Muscle layer of duodenum (tissue), 2 donors: ENCODE measurements around the gene CEP63.

Experiments
- H3K27ac ChIP-seq: one replicate; pipeline ENCODE4 v1.7.0; 2013; ENCODE audit warnings: mild to moderate bottlenecking, low read length
- H3K27me3 ChIP-seq: one replicate; pipeline ENCODE4 v1.7.0; 2013; ENCODE audit warnings: low read depth, mild to moderate bottlenecking, control low read depth, low read length
- H3K36me3 ChIP-seq, 2 donors: one replicate each; pipeline ENCODE4 v1.7.0; 2013; ENCODE audit warnings: low read length in 2 of 2, control low read depth in 1 of 2, mild to moderate bottlenecking in 1 of 2; ENCODE audit not compliant: insufficient read depth in 2 of 2, control insufficient read depth in 1 of 2
- H3K4me1 ChIP-seq, 2 donors: one replicate each; pipeline ENCODE4 v1.7.0; 2013; ENCODE audit warnings: low read length in 2 of 2, mild to moderate bottlenecking in 2 of 2, control low read depth in 1 of 2, moderate library complexity in 1 of 2; ENCODE audit not compliant: insufficient read depth in 2 of 2, control insufficient read depth in 1 of 2
- H3K4me3 ChIP-seq, 2 donors: one replicate each; pipeline ENCODE4 v1.7.0; 2013; ENCODE audit warnings: low read length in 2 of 2, low read depth in 1 of 2, mild to moderate bottlenecking in 1 of 2
- H3K9me3 ChIP-seq, 2 donors: one replicate each; pipeline ENCODE4 v1.7.0; 2013; ENCODE audit warnings: low read length in 2 of 2, control low read depth in 1 of 2, mild to moderate bottlenecking in 1 of 2; ENCODE audit not compliant: control insufficient read depth in 1 of 2
- donor health status: healthy.

Gene CEP63

DNA sequence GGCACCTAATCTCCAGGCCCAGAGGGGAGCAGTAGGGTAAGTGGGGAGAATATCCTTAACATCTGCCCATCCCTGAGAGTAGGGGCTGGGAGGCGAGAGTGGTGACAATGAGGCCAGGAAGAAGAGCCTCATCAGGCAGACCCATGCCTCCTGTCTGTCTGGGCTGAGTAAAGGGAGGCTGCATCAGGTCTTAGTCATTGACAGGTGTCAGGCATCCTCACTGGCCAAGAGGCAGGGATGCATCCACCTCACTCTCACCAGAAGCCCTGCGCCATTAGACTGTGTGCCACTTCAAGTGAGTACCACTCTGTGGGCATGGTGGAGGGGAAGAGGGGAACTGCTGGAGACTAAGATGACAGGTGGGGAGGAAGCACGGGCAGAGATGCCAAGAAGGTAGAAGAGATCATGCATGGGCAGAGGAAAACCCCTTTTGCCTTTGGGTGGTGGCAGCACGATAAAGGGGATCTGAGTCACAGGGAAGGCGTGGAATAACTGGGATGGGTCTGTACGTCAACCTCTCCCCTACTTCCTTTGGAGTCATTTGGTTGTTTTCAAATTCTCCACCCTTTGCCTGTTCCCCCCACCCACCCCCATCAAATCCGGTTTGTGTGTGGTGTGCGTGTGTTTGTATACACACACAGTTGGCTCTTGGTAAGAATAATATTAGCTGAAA, 14.2 kb upstream of the CEP63 start:
- Histone ChIP-seq H3K4me3 (no peak overlapping the region), H3K27ac (no peak overlapping the region), H3K9me3 (no peaks in the 10 kb centered on the region), H3K36me3 (peaks cover 2 to 5% of the 10 kb centered on the region in 2 donors), H3K27me3 (no peaks in the 10 kb centered on the region), H3K4me1 (peaks cover 0 to 4% of the 10 kb centered on the region in 2 donors)

DNA sequence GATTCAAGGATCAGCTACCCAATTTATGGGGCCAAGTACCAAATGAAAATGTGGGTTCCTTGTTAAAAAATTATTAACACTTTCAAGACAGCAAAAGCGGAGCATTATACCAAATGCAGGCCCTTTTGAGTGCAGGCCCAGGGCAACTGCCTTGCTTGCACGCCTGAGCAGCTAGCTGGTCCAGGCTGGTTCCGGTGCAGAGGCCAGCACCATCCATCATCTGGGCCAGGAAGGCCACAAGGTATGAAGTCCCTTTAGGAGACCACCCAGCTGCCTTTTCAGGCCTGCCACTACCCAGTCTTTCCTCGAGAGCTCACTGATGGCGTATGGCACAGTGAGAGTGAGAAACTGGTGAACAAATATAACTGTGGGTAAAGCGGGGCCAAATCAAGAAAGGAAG, 13.0 kb upstream of the CEP63 start:
- Histone ChIP-seq H3K27ac (no peak overlapping the region), H3K4me1 (peaks cover 0 to 4% of the 10 kb centered on the region in 2 donors)

DNA sequence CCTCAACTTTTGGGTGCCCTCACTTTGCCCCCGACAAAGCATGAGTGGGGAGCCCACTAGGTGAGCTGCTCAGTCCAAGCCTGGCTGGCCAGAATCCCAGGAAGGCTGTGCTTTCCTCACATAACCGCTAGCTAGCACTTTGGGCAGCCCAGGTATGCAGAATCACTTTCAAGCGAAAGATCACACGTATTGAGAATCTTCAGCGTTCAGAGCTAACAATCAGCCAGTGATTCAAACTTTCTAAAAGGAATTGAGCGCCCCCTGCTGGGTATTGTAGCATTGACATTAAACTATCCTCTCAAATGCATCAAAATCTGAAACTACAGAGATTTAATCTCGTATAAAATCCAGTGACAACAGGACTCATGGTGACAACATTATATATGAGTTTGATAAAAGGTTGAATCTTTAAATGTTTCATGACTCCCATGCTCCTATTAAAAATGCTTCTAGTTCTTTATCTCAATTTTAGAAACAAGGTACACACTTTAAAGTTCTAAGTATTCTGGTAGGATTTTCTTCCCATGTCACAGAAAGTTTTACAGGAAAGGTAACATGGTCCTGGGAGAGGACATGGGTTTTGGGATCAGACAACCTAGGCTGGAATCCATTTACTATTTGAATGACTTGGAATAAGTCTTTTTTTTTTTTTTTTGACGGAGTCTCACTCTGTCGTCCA, 11.8 kb upstream of the CEP63 start:
- Histone ChIP-seq H3K4me1 (peaks cover 0 to 4% of the 10 kb centered on the region in 2 donors), H3K27ac (no peak overlapping the region), H3K36me3 (peaks cover 25 to 27% of the 10 kb centered on the region in 2 donors)

More for the DNA sequence above, 13.0 kb upstream of the CEP63 start:
- Histone ChIP-seq H3K9me3 (no peaks in the 10 kb centered on the region), H3K27me3 (no peaks in the 10 kb centered on the region), H3K4me3 (no peak overlapping the region), H3K36me3 (peaks cover 13 to 15% of the 10 kb centered on the region in 2 donors)

DNA sequence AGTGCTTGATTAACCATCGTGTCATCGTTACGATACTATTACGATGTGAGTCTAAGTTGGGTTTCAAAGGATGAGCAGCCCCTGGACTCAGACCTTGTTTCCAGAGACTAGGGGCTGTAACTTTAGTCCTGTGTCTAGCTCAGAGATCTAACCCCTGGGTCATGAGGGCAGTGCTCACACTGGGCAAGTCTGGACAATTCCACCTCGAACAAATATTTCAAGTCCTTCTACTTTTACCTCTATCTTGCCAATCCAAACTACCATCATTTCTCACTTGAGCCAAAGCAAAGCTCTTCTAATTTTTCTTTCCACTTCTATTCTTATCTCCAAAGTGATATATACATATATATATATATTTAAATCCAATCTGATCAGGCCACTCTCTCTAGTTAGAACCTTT, 10.9 kb upstream of the CEP63 start:
- Histone ChIP-seq H3K27ac (no peak overlapping the region), H3K36me3 (peaks cover 25 to 29% of the 10 kb centered on the region in 2 donors), H3K27me3 (no peaks in the 10 kb centered on the region), H3K9me3 (no peaks in the 10 kb centered on the region), H3K4me1 (peaks cover 0 to 4% of the 10 kb centered on the region in 2 donors), H3K4me3 (no peak overlapping the region)

More for the DNA sequence above, 11.8 kb upstream of the CEP63 start:
- Histone ChIP-seq H3K4me3 (no peak overlapping the region), H3K27me3 (no peaks in the 10 kb centered on the region), H3K9me3 (no peaks in the 10 kb centered on the region)

DNA sequence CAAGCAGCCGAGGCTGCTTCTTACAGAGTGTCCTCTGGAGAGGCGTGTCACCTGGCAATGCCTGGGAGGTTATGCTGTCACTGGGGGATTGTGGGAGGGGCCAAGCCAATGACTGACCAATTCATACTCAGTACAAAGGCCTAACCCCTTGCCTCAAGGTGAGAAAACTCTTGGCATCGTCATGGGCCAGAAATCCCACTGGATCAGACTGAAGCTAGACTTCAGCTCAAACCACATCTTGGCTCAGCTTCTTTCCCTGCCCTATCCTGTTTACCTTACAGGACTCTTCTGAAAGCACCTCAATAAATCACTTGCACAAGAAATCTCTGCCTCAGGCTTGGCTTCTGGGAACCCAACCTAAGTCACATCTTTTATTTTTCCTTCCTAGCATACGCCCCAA, 9.6 kb upstream of the CEP63 start:
- peaks cover 37 to 39% of the 10 kb centered on the region in 2 donors for H3K36me3 ChIP-seq
- no peak overlapping the region for H3K4me3 ChIP-seq
- no peak overlapping the region for H3K27ac ChIP-seq
- H3K27me3 ChIP-seq, result no peaks in the 10 kb centered on the region
- peaks cover 0 to 4% of the 10 kb centered on the region in 2 donors for H3K4me1 ChIP-seq
- H3K9me3 ChIP-seq, result no peaks in the 10 kb centered on the region

DNA sequence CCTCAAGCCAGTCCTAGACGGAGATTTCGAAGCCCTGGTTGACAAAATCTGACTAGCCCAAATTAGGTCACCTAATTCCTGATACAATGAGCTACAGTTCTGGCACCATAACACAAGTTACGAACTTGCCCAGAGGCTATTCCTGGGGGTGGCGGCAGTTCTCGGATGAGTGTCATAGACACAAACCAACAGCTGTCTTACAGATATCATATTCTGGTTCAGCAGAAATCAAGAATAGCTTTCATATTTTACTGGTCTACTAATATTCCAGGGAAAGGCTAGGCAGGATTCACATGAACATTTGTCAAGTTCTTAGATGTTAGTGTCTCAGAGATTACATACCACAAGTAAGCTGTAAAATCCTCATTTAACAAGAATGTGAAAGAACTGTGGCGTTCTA, 8.9 kb upstream of the CEP63 start:
- Histone ChIP-seq H3K4me3 (no peak overlapping the region), H3K4me1 (peaks cover 0 to 4% of the 10 kb centered on the region in 2 donors), H3K27ac (no peak overlapping the region), H3K36me3 (peaks cover 42 to 43% of the 10 kb centered on the region in 2 donors), H3K9me3 (no peaks in the 10 kb centered on the region), H3K27me3 (no peaks in the 10 kb centered on the region)

DNA sequence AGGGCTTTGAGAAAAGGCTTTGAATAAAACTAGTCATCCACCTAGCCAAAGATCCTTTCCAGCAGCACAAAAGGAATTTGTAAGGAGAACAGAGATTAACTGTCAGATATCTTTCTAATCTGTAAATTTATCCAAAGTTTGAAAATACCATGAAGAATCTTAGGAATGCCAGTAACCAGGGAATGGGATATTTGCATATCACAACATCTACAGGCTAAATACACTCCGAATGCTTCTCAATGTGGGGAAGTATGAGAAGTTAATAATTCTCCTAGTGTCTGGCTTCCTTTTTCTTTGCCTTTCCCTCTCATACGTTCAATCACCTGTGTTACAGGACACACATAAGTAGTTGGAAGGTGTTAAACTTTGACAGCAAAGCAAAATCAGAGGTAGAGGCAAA, 7.9 kb upstream of the CEP63 start:
- Histone ChIP-seq H3K27me3 (no peaks in the 10 kb centered on the region), H3K36me3 (peaks cover 49 to 50% of the 10 kb centered on the region in 2 donors), H3K4me3 (no peak overlapping the region), H3K27ac (no peak overlapping the region), H3K9me3 (no peaks in the 10 kb centered on the region), H3K4me1 (peaks cover 4% of the 10 kb centered on the region in 2 donors)

DNA sequence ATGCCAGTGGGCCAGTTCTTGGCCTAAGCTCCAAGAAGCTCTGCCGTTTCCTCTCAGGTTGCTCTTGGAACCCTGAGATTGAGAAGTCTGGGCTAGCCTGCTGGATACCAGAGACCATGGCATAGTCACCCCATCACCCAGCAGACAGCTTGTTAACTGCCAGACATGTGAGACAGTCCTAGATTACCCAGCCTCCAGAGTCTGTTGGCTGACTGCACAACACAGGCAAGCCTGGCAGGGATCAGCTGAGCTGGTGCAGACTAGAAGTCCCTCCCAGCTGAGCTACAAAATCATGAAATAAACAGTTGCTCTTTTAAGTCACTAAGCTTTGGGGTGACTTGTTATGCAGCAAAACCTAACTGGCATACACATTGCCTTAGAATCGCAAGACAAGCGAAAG, 5.3 kb upstream of the CEP63 start:
- peaks cover 9 to 16% of the 10 kb centered on the region in 2 donors for H3K4me1 ChIP-seq
- peaks cover 47 to 55% of the 10 kb centered on the region in 2 donors for H3K36me3 ChIP-seq
- H3K27ac ChIP-seq, result no peak overlapping the region
- H3K4me3 ChIP-seq, result no peak overlapping the region
- no peaks in the 10 kb centered on the region for H3K9me3 ChIP-seq
- no peaks in the 10 kb centered on the region for H3K27me3 ChIP-seq

DNA sequence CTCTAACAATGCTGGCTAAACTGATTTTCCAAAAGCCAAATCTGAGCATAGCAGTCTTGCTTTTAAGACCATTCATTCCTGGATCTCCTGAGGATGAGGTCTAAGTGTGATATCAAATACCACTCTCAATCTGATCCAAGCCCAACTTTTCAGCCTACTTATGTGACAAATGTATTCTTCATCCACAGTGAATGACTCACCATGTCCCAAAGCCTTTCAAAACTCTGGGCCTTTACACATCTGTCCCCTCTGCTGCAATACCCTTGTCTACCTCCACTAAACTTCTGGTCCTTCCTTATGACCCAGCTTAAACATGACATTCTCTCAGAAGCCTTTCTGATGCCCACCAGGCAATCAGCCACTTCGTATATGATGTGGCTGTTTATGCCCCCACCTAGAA, 4.7 kb upstream of the CEP63 start:
- no peak overlapping the region for H3K27ac ChIP-seq
- peaks cover 45 to 57% of the 10 kb centered on the region in 2 donors for H3K36me3 ChIP-seq
- H3K4me1 ChIP-seq, result peaks cover 9 to 16% of the 10 kb centered on the region in 2 donors
- H3K9me3 ChIP-seq, result no peaks in the 10 kb centered on the region
- H3K27me3 ChIP-seq, result no peaks in the 10 kb centered on the region
- H3K4me3 ChIP-seq, result no peak overlapping the region

DNA sequence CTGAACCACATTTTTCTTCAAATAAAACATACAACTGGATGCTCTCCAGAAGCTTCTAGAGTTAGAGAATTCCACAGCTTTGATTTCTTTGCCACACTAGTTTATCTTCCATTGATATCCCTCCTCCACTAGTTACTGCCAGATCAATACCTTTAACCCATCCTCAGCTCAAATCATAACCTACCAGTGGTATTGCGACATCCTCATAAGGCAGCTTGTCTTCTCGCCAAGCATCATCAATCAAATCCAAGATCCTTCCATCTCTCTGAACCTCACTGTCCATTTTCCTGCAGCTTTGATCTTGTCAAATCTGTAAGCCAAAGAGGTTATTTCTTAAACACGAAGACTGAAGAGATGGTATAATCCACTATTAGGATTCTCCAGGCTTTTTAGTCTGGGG, 3.2 kb upstream of the CEP63 start:
- peaks cover 36 to 46% of the 10 kb centered on the region in 2 donors for H3K36me3 ChIP-seq
- H3K27me3 ChIP-seq, result no peaks in the 10 kb centered on the region
- peaks cover 15 to 24% of the 10 kb centered on the region in 2 donors for H3K4me1 ChIP-seq
- H3K4me3 ChIP-seq, result no peak overlapping the region
- H3K27ac ChIP-seq, result peak overlapping the region; percentile 70
- H3K9me3 ChIP-seq, result no peaks in the 10 kb centered on the region

DNA sequence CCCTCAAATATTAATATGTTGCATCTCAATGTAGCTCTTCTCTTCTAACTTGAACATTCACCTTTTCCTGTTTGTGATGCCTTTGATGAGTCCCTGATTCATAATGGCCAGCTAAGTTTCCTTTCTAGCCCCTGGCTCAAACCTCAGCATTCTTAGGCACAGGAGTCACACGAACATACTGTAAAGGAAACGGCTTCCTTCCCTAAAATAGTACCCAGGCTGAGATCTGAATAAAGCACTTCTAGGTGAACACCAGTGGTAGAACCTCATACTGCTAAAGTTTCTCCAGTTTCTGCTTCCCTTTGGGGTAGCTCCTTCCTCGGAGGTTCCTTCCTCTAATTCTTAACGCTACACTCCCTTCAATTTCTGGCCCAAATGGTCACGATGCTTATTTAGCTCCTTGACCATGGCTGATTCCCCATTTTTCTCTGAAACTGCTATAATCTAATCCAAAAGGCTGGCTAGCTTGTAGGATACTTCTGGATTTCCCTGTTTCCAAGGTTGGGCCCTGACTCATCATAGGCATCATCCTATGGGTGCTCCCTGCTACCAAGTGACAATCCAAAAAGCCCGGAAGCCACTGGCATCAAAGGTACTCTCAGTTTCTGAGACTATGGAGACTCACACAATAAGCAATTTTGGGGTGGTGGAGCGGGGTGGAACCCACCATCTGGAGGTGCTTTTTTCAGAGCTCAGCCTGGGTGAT, 2.5 kb upstream of the CEP63 start:
- no peak overlapping the region for H3K4me3 ChIP-seq

More for the DNA sequence above, 2.5 kb upstream of the CEP63 start:
- Histone ChIP-seq H3K4me1 (peaks cover 15 to 27% of the 10 kb centered on the region in 2 donors), H3K27ac (peak overlapping the region; percentile 70), H3K9me3 (no peaks in the 10 kb centered on the region), H3K36me3 (peaks cover 29 to 39% of the 10 kb centered on the region in 2 donors), H3K27me3 (no peaks in the 10 kb centered on the region)
